Urinary bladder (tissue), 4 donors: ENCODE results near the gene SERGEF. TPM values are rescaled to one million over a fixed set of nuclear protein-coding genes. Genes with fewer than 3 reads are reported as not detected.

Experiments used
- DNase-seq: peaks from one replicate; pipeline ENCODE4 v3.0.0-alpha.2; 2015; ENCODE audit errors: extremely low spot score
- H3K27ac ChIP-seq: one replicate; pipeline ENCODE4 v1.5.1; 2013; ENCODE audit warnings: low read depth, mild to moderate bottlenecking, moderate library complexity
- H3K36me3 ChIP-seq: one replicate; pipeline ENCODE4 v1.6.1; 2013; ENCODE audit warnings: mild to moderate bottlenecking, moderate library complexity; ENCODE audit not compliant: insufficient read depth
- H3K4me1 ChIP-seq: one replicate; pipeline ENCODE4 v1.6.1; 2013; ENCODE audit warnings: mild to moderate bottlenecking, moderate library complexity; ENCODE audit not compliant: insufficient read depth
- H3K4me3 ChIP-seq: one replicate; pipeline ENCODE4 v1.5.1; 2013; ENCODE audit warnings: low read depth, low read length
- WGBS: extraction: QIAGEN DNeasy Blood & Tissue Kit; methylation state at CpG from one replicate; pipeline ENCODE4 v1.1.7; 2013; 5-methylcytosine and 5-hydroxymethylcytosine counted together
- polyA plus RNA-seq: library from polyadenylated mRNA; stranded (reverse); fragments of 200-250 nt; gene quantifications from one replicate; pipeline ENCODE4 v1.2.3, GENCODE V29; 2013
- total RNA-seq: library from RNA; depleted of rRNA; stranded (reverse); fragments of >200 nt; gene quantifications from one replicate; pipeline ENCODE4 v1.2.3, GENCODE V29; 2014
- donor health status: healthy with polysubstance abuse.
- donor health status: healthy.

The SERGEF gene
- total and polyA plus RNA-seq, 2 donors = 14.1 to 45.3 TPM

DNA sequence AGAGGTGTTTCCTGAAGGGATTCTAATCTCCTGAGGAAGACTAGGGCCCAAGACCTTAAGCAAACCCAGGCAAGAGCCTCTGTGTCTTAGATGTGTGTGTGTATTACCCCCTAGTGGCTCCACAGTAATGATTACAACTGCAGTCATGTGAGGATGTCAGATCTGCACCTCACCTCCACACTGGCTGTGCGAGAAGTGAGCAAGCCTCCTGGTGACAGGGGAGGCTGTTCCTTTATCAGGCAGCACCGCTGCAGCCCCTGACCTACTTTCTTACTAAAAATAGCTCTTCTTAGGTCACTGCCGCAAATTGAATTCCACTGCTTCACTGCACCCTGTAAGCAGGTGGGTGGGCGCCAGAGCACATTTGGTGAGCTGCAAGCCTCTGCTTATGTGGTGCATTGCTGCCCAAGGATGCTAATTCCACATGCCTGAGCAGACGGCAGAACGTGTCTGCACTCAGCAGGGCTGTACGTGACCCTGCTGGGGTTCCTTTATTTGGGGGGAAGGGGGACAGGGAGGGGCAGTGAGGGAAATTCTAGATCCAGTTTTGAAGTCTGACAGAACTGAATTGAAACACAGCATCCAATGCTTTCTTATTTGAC lies 165.9 kb downstream of the SERGEF start:
- Histone ChIP-seq H3K27ac (no peak overlapping the region), H3K4me1 (no peaks in the 10 kb centered on the region), H3K4me3 (no peak overlapping the region), H3K36me3 (no peaks in the 10 kb centered on the region)
- DNase-seq = no peak
- WGBS = 65% methylated on average over 7 of the region's 7 CpGs

DNA sequence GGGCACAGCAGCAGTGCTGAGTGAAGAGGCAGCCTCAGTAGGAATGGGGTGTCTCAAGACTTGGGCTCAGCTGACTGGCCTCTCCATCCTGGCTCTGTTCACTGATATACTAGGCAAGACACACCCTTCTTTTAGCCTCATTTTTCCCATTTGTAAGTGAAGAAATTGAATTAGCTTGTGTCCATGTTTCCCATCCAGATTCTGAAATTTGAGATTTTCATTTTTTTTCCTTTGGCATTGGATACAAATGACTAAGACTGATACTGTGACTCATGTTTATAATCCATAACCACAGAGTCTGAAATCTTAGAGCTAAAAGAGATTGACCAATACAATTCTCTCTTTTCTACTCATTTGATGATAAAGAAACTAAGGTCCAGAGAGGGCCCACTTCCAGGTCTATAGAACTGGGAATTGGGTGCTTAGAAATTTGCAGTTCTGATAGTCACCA lies 167.4 kb downstream of the SERGEF start:
- H3K36me3 ChIP-seq = no peaks in the 10 kb centered on the region
- no peak overlapping the region for H3K4me3 ChIP-seq
- H3K27ac ChIP-seq = no peak overlapping the region
- no peak for DNase-seq
- no peaks in the 10 kb centered on the region for H3K4me1 ChIP-seq

DNA sequence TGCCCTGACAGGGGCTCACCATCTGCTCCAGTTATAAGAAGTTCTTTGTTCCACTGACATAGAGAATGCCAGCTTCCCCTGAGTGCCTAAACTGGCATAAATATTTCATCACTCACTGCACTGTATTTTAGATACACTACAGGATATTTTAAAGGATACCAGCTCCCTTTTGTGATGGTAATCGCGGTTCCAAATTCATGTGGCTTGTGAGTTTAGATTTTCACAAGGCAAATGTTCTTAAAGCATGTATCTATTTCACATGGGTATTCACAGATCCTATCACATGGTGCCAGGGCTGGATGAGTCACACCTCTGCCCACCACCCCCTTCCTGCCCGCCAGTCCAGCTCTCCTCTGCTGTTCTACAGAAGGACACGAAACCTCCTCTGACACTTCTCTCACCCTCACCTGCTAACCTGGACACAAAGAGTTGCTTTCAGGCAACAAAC lies 172.7 kb downstream of the SERGEF start:
- no peaks in the 10 kb centered on the region for H3K4me1 ChIP-seq
- WGBS = 92% methylated on average over 4 of the region's 4 CpGs
- no peak for DNase-seq
- H3K27ac ChIP-seq = no peak overlapping the region
- no peak overlapping the region for H3K4me3 ChIP-seq
- H3K36me3 ChIP-seq = no peaks in the 10 kb centered on the region

DNA sequence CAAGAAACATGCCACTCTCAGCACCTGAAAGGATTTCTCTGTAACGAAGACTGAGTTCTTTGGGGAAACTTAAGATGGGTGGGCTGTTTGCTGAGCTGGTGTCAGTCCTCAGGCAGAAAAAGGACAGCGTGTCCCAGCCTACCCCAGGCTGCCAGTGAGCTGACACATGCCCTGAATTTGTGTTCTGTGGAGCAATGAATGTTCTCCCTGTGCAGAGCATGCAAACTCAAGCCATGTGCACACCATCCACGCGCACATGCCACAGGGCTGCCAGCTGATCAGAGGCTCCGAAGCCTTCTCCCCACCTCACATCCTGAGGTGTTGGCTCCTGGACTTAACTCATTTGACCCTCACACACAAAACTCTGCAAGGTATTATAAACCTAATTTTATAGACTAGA lies 173.4 kb downstream of the SERGEF start:
- 88% methylated on average over 5 of the region's 5 CpGs for WGBS
- Histone ChIP-seq H3K36me3 (no peaks in the 10 kb centered on the region), H3K4me3 (no peak overlapping the region), H3K4me1 (no peaks in the 10 kb centered on the region), H3K27ac (no peak overlapping the region)
- DNase-seq = no peak

DNA sequence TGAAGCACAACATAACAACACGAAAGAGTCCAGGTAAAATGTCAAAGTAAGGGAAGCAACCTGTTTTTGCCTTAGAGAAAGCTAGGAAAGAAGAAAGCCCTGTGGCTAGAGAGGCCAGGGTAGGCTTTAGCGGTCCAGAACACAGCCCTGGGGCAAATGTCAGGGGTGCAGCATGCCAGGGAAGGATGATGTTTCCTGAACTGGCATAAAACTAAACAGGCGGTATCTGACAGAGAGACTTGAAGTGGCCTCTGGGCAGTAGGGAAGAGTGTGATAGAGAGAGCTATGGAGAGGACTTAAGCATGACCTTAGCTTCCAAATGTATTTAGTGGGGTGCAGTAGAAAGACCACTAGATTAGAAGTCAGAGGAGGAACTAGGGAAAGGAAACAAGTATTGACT lies 174.7 kb downstream of the SERGEF start:
- no peaks in the 10 kb centered on the region for H3K36me3 ChIP-seq
- 98% methylated on average over 3 of the region's 3 CpGs for WGBS
- no peak for DNase-seq
- no peaks in the 10 kb centered on the region for H3K4me1 ChIP-seq
- no peak overlapping the region for H3K4me3 ChIP-seq
- no peak overlapping the region for H3K27ac ChIP-seq

DNA sequence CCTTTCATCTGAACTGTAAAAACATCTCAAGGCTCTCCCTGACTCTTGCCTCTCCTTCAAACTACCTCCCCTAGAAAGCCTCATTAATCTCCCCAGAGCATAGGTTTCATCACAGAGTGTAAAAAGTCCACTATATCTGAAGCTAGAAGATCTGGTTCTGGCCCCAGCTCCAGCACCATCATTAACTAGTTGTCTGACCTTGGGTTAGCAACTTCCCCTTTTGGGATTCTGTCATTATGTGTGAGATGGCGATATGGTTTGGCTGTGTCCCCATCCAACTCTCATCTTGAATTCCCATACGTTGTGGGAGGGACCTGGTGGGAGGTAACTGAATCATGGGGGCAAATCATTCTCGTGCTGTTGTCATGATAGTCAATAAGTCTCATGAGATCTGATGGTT lies 181.0 kb downstream of the SERGEF start:
- no peak for DNase-seq
- Histone ChIP-seq H3K36me3 (no peaks in the 10 kb centered on the region), H3K4me3 (no peak overlapping the region), H3K27ac (no peak overlapping the region), H3K4me1 (no peaks in the 10 kb centered on the region)
- 93% methylated on average over 3 of the region's 3 CpGs for WGBS

DNA sequence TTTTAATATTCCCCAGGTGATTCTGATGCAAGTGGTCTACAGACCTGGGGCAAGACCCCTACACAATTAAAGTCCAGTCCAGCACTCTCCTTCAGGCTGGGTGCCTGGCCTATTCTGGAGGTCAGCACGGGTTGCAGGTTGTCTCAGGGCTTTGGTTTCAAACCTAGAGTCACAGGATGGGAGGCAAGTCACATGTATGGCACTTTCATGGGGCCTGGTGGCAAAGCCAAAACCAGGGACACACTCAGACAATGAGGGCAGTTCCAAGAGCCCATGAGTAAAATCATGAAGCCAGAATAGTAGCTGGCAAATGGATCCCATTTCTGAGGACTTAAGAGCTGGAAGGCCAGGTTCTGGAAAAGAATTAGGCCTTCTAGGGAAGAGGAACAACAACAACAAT lies 181.6 kb downstream of the SERGEF start:
- WGBS = 95% methylated on average over 1 of the region's 1 CpG
- H3K27ac ChIP-seq = no peak overlapping the region

DNA sequence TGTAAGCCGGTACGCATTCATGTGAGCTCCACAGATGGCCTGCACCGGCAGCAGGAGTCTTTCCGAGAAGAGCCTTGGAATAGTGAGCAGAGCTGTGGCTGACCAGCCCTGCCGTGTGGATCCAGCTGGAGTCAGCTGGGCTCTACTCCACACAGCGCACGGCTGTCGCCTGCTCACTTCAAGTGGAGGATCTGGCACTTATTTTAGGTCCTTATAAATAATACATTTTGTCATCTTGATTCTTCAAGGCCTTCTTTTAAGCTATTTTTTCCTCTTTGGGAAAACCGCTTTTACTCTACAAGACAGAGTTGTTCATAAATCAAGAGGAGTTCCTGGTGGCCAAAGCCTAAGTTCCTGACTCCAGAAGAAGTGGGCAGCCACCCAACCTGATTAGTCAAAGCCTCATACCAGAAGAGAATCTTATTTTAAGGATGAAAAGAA lies 184.5 kb downstream of the SERGEF start:
- Histone ChIP-seq H3K4me3 (no peak overlapping the region), H3K27ac (no peak overlapping the region), H3K4me1 (no peaks in the 10 kb centered on the region), H3K36me3 (no peaks in the 10 kb centered on the region)
- WGBS = 41% methylated on average over 9 of the region's 9 CpGs
- no peak for DNase-seq

More for the DNA sequence above, 181.6 kb downstream of the SERGEF start:
- DNase-seq = no peak
- H3K4me1 ChIP-seq = no peaks in the 10 kb centered on the region
- no peaks in the 10 kb centered on the region for H3K36me3 ChIP-seq
- no peak overlapping the region for H3K4me3 ChIP-seq

DNA sequence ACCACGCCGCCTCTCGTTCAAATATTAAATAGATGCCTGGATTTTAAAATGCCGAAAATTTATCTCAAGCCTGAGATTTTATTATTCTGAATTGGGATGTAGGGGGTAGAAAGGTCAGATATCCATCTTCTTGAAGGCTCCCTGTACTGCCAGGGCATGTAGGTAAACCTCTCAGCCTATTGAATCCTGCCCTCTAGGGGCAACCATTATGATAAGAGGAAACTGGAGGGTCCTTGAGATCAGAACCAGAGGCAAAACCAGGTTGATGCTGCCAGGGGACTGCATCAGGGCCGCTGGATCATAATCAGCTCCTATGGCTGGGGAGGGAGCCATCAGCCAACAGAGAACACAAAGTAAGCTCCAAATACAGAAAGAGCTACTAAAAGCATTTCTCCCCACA lies 185.8 kb downstream of the SERGEF start:
- WGBS = 94% methylated on average over 5 of the region's 5 CpGs
- Histone ChIP-seq H3K4me3 (no peak overlapping the region), H3K36me3 (no peaks in the 10 kb centered on the region), H3K27ac (no peak overlapping the region), H3K4me1 (no peaks in the 10 kb centered on the region)
- DNase-seq = no peak

DNA sequence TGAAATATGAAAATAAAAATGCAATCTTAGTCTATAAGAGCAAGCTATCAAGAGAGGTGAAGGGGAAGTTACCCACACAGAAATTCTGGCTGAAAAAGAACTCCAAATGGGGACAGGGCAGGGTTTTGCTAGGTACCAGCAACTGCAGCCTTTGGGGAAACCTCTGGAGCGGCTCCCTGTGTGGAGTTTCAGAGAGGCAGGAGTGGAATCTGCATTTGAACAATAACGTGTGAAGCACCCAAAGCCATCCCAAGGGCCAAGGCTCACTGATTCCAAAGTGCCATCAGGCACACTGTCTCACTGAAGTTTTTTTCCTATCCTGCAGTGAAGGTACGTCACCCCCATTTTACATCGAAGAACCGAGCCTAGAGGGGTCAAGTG lies 190.5 kb downstream of the SERGEF start:
- DNase-seq = no peak
- no peaks in the 10 kb centered on the region for H3K36me3 ChIP-seq
- H3K27ac ChIP-seq = no peak overlapping the region
- 76% methylated on average over 5 of the region's 5 CpGs for WGBS
- peaks cover 2% of the 10 kb centered on the region for H3K4me1 ChIP-seq
- no peak overlapping the region for H3K4me3 ChIP-seq

DNA sequence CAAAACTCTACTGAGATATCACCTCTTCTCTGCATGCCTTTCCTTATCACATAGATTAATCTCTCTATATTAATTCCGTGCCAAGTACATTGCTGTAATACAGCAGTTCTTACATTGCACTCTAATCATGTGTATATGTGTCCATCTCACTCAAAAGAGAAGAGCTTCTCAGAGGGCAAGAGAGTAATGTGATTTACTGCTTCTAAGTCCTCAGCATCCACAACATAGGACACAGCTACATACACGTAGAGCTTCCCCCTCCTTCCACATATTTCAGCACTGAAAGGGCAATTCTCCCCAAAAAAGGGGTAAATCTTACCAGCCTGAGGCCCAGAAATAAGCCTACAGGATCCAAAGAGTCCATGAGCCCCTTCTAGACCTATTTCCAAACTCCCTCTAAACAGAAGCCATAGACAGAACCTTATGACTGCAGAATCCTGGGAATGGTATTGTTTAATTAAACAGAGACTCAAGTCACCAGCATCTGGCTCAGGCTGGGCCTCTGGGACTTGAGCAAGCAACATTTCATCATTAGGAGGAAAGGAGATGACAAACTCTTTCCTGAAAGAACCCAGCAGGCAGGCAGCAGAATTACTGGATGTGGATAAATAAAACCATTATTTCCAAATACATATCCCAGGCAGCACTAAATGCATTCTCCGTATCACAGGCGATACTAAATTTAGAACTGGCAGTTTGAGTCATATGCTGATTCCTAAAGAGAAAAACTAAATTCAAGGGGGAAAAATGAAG lies 191.0 kb downstream of the SERGEF start:
- Histone ChIP-seq H3K36me3 (no peaks in the 10 kb centered on the region), H3K27ac (no peak overlapping the region), H3K4me1 (peaks cover 2% of the 10 kb centered on the region), H3K4me3 (no peak overlapping the region)
- WGBS = 37% methylated on average over 4 of the region's 4 CpGs
- DNase-seq = no peak

DNA sequence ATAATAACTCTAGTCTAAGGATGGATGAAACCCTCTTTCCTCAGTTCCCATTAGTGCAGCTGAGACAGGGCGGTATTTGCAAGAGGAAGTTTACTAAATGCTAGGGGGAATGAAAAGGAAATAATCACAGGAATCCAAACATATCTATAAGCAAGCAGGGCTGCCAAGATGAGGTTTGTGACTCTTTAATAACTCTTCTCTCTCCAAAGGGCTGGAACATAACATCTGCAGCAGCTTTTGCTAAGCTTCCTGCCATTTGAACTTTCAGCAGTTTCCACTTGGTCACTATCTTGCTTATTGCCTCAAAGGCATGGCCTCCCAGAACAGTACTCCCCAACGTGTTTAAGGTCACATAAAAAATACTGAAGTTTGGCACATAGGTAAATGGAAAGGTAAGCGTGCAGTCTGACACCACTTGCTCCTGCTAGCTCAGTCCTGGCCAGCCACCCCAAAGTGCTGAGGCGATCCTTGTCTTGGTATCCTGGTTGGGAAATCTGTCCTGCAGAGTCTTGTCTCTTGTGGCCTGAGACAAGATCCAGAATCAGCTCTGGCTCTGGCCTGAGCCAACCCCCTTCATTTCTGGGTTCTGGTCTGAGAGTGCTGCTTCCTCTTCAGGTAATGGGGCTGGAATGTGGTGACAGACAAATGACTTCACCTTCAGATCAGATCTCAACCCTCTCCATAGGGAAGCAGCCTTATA lies 196.5 kb downstream of the SERGEF start:
- H3K4me3 ChIP-seq = no peak overlapping the region
- no peaks in the 10 kb centered on the region for H3K4me1 ChIP-seq
- H3K36me3 ChIP-seq = no peaks in the 10 kb centered on the region
- WGBS = 64% methylated on average over 4 of the region's 4 CpGs
- no peak for DNase-seq
- H3K27ac ChIP-seq = no peak overlapping the region

DNA sequence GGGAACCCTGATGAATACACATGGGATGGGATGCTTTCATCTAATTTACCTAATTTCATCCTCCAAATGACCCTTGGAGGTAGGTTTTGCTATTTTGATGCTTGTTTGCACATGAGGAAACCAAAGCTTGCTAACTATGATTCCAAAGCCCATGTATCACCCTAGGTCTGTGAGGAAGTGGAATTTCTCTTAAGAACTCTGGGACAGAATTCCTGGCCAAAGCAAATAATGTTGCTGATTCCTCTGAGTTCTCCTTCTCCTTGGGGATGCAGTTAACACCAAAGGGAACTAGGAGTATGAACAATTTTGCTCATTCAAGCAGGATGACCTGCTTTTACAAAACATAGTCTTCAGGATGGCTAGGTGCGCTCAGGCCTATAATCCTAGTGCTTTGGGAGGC lies 198.3 kb downstream of the SERGEF start:
- H3K4me1 ChIP-seq = no peaks in the 10 kb centered on the region
- 100% methylated on average over 1 of the region's 1 CpG for WGBS
- H3K27ac ChIP-seq = no peak overlapping the region
- DNase-seq = no peak
- no peaks in the 10 kb centered on the region for H3K36me3 ChIP-seq
- no peak overlapping the region for H3K4me3 ChIP-seq
